Measurements from ENCODE around the gene ANKRD62.
"Not testable (repeated sequence)": the region's sequence is repeated elsewhere in the genome, so short reads cannot be mapped to it uniquely, and the experiment has no call there.

The ANKRD62 gene

GRCh38 chr18:12113999-12114646 is 20.5 kb downstream of the ANKRD62 start:
- Histone ChIP-seq H3F3A (ENCODE audit: insufficient read depth) (no peaks in the 10 kb centered on the region), H3K9me2 (replicated peaks; ENCODE audit: insufficient read depth, low read length) (no peaks in the 10 kb centered on the region), H3K79me2 (ENCODE audit: insufficient read depth, low read length) (no peaks in the 10 kb centered on the region), H2AFZ (ENCODE audit: low read depth, low read length, severe bottlenecking) (no peak overlapping the region), H3K4me2 (ENCODE audit: low read depth, low read length, poor library complexity, severe bottlenecking) (no peak overlapping the region), H3K27ac (ENCODE audit: low read depth, low read length) (no peak overlapping the region), H4K20me1 (ENCODE audit: low read depth, low read length) (no peaks in the 10 kb centered on the region), H3K9ac (ENCODE audit: low read length) (no peak overlapping the region), H3K27me3 (ENCODE audit: low read length) (no peaks in the 10 kb centered on the region), H3K9me3 (ENCODE audit: insufficient read depth, low read length) (no peaks in the 10 kb centered on the region), H3K4me3 (ENCODE audit: insufficient read depth, low read length, poor library complexity, severe bottlenecking) (no peak overlapping the region), H3K36me3 (ENCODE audit: low read length) (no peaks in the 10 kb centered on the region)
- TF ChIP-seq, protein P1, sequence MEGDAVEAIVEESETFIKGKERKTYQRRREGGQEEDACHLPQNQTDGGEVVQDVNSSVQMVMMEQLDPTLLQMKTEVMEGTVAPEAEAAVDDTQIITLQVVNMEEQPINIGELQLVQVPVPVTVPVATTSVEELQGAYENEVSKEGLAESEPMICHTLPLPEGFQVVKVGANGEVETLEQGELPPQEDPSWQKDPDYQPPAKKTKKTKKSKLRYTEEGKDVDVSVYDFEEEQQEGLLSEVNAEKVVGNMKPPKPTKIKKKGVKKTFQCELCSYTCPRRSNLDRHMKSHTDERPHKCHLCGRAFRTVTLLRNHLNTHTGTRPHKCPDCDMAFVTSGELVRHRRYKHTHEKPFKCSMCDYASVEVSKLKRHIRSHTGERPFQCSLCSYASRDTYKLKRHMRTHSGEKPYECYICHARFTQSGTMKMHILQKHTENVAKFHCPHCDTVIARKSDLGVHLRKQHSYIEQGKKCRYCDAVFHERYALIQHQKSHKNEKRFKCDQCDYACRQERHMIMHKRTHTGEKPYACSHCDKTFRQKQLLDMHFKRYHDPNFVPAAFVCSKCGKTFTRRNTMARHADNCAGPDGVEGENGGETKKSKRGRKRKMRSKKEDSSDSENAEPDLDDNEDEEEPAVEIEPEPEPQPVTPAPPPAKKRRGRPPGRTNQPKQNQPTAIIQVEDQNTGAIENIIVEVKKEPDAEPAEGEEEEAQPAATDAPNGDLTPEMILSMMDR (IDR thresholded peaks at IDR 0.05; ENCODE audit: insufficient read depth, low read length, poor library complexity, severe bottlenecking) = no peak
- no peak for TF ChIP-seq EZH2phosphoT487 (conservative IDR thresholded peaks at IDR 0.05; ENCODE audit: low read length)

- no peaks in the 10 kb centered on the region for H3K9me2 ChIP-seq (replicated peaks; ENCODE audit: insufficient read depth, low read length)
- H3K36me3 ChIP-seq (ENCODE audit: low read length) = no peaks in the 10 kb centered on the region
- H3K4me2 ChIP-seq (ENCODE audit: low read depth, low read length, poor library complexity, severe bottlenecking) = no peak overlapping the region
- H3K9ac ChIP-seq (ENCODE audit: low read length) = no peak overlapping the region
- TF ChIP-seq, protein P1 (IDR thresholded peaks at IDR 0.05; ENCODE audit: insufficient read depth, low read length, poor library complexity, severe bottlenecking) = no peak
- no peak for TF ChIP-seq EZH2phosphoT487 (conservative IDR thresholded peaks at IDR 0.05; ENCODE audit: low read length)
- H4K20me1 ChIP-seq (ENCODE audit: low read depth, low read length) = no peaks in the 10 kb centered on the region
- H2AFZ ChIP-seq (ENCODE audit: low read depth, low read length, severe bottlenecking) = no peak overlapping the region
- no peaks in the 10 kb centered on the region for H3K9me3 ChIP-seq (ENCODE audit: insufficient read depth, low read length)
- H3K79me2 ChIP-seq (ENCODE audit: insufficient read depth, low read length) = no peaks in the 10 kb centered on the region
- no peaks in the 10 kb centered on the region for H3F3A ChIP-seq (ENCODE audit: insufficient read depth)
- no peak overlapping the region for H3K27ac ChIP-seq (ENCODE audit: low read depth, low read length)
- no peaks in the 10 kb centered on the region for H3K27me3 ChIP-seq (ENCODE audit: low read length)
- no peak overlapping the region for H3K4me3 ChIP-seq (ENCODE audit: insufficient read depth, low read length, poor library complexity, severe bottlenecking)
These were observed 25.7 kb downstream of the ANKRD62 start for GRCh38 chr18:12119358-12119757.

- Histone ChIP-seq H3K9me2 (replicated peaks; ENCODE audit: insufficient read depth, low read length) (no peaks in the 10 kb centered on the region), H2AFZ (ENCODE audit: low read depth, low read length, severe bottlenecking) (no peak overlapping the region), H3K79me2 (ENCODE audit: insufficient read depth, low read length) (no peaks in the 10 kb centered on the region), H3K4me3 (ENCODE audit: insufficient read depth, low read length, poor library complexity, severe bottlenecking) (no peak overlapping the region), H3K9me3 (ENCODE audit: insufficient read depth, low read length) (no peaks in the 10 kb centered on the region), H3K27me3 (ENCODE audit: low read length) (no peaks in the 10 kb centered on the region), H4K20me1 (ENCODE audit: low read depth, low read length) (no peaks in the 10 kb centered on the region), H3K9ac (ENCODE audit: low read length) (no peak overlapping the region), H3K27ac (ENCODE audit: low read depth, low read length) (no peak overlapping the region), H3F3A (ENCODE audit: insufficient read depth) (no peaks in the 10 kb centered on the region), H3K36me3 (ENCODE audit: low read length) (no peaks in the 10 kb centered on the region), H3K4me2 (ENCODE audit: low read depth, low read length, poor library complexity, severe bottlenecking) (no peak overlapping the region)
- TF ChIP-seq, protein P1 (IDR thresholded peaks at IDR 0.05; ENCODE audit: insufficient read depth, low read length, poor library complexity, severe bottlenecking) = no peak
- TF ChIP-seq EZH2phosphoT487 (conservative IDR thresholded peaks at IDR 0.05; ENCODE audit: low read length) = no peak
These were observed 27.8 kb downstream of the ANKRD62 start for GRCh38 chr18:12121175-12122042.

- not testable (repeated sequence) for H4K20me1 ChIP-seq (ENCODE audit: low read depth, low read length); H3K9me3 ChIP-seq (ENCODE audit: insufficient read depth, low read length); H3F3A ChIP-seq (ENCODE audit: insufficient read depth); H3K4me3 ChIP-seq (ENCODE audit: insufficient read depth, low read length, poor library complexity, severe bottlenecking); H3K36me3 ChIP-seq (ENCODE audit: low read length); H3K27ac ChIP-seq (ENCODE audit: low read depth, low read length); H3K27me3 ChIP-seq (ENCODE audit: low read length); H3K79me2 ChIP-seq (ENCODE audit: insufficient read depth, low read length); H3K9me2 ChIP-seq (replicated peaks; ENCODE audit: insufficient read depth, low read length); H3K4me2 ChIP-seq (ENCODE audit: low read depth, low read length, poor library complexity, severe bottlenecking); H3K9ac ChIP-seq (ENCODE audit: low read length); H2AFZ ChIP-seq (ENCODE audit: low read depth, low read length, severe bottlenecking)
These were observed 28.4 kb downstream of the ANKRD62 start for GRCh38 chr18:12122043-12122389.

GRCh38 chr18:12127647-12128046 is 34.0 kb downstream of the ANKRD62 start:
- H3K36me3 ChIP-seq (ENCODE audit: low read length); H3K4me3 ChIP-seq (ENCODE audit: insufficient read depth, low read length, poor library complexity, severe bottlenecking); H3K27ac ChIP-seq (ENCODE audit: low read depth, low read length); H3F3A ChIP-seq (ENCODE audit: insufficient read depth); H4K20me1 ChIP-seq (ENCODE audit: low read depth, low read length); H3K79me2 ChIP-seq (ENCODE audit: insufficient read depth, low read length); H3K27me3 ChIP-seq (ENCODE audit: low read length); H3K4me2 ChIP-seq (ENCODE audit: low read depth, low read length, poor library complexity, severe bottlenecking); H3K9ac ChIP-seq (ENCODE audit: low read length); H3K9me2 ChIP-seq (replicated peaks; ENCODE audit: insufficient read depth, low read length); H2AFZ ChIP-seq (ENCODE audit: low read depth, low read length, severe bottlenecking); H3K9me3 ChIP-seq (ENCODE audit: insufficient read depth, low read length): not testable (repeated sequence)
